ENCODE measurements around the gene CDKN2C.
A peak's percentile ranks its signal among the peaks of the same experiment; 100 is the strongest.

The CDKN2C gene

GRCh38 chr1:50966991-50967390 is 3.1 kb upstream of the CDKN2C start:
- no peak for DNase-seq (ENCODE audit: low read depth)

GRCh38 chr1:50967416-50968157 is 2.5 kb upstream of the CDKN2C start:
- DNase-seq (ENCODE audit: low read depth), result no peak

DNA sequence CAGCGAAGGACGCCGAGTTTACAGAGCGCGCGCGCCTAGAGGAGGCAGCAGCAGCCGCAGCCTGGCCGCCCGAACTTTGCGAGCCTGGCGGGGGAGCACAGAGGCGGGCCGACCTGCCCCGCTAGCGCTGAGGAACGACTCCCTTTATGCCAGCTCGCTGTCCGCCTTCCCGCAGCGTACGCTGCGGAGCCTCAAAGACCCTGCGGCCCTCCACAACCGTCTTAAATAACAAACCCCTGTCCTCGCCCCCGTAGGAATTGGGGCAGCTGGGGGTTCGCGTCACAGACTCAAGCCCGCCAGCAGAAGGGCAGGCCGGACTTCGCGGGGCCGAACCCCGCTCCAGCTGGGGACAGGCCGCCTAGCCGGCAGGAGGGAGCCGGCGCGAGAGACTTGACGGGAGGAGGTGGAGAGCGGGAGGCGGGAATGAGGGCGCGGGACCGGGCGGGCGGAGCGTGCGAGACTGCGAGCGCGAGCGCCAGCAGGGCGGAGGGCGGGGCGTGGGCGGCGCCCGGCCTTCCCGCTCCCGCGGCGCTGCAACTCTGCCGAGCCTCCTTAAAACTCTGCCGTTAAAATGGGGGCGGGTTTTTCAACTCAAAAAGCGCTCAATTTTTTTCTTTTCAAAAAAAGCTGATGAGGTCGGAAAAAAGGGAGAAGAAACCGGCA is 1.8 kb upstream of the CDKN2C start:
- DNase-seq (ENCODE audit: low read depth), result peak; percentile 75

DNA sequence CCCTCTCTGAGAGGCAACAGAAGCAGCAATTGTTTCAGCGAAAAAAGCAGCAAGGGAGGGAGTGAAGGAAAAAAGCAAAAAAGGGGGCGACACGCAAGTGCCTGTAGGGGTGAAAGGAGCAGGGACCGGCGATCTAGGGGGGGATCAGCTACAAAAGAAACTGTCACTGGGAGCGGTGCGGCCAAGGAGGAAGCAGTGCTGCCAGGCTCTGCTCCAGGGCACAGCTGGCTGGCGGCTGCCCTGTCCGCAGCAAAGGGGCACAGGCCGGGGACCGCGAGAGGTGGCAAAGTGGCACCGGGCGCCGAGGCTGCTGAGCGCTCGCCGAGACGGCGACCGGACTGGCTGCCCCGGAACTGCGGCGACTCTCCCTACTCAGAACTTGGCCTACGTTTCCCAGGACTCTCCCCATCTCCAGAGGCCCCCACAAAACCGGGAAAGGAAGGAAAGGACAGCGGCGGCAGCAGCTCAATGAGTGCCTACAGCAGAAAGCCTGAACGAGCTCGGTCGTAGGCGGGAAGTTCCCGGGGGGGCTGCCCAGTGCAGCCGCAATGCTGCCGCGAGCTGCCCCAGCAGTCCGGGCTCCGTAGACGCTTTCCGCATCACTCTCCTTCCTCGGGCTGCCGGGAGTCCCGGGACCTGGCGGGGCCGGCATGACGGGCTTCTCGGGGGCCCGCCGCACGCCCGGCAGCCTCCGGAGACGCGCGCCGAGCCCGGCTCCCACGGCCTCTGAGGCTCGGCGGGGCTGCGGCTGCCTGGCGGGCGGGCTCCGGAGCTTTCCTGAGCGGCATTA is 1.0 kb upstream of the CDKN2C start:
- peak; percentile 33 for DNase-seq (ENCODE audit: low read depth)

DNA sequence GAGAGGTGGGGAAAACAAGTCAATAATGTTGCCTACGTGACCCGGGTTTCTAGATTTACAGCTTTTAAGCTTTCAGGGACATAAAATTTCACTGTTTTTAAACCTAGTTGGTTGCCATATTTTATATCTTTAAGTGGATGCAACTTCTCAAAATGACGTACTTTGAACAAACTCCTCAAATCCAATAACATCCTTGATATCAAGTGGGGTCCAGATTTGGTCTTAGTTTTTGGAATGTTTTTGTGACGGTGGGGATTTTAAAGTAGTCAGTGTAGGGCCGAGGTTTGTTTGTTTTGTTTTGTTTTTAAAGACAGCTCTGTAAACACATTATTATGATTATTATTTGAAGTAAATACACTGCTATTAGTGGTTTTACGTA is 453 bp downstream of the CDKN2C start:
- no peak for DNase-seq (ENCODE audit: low read depth)

DNA sequence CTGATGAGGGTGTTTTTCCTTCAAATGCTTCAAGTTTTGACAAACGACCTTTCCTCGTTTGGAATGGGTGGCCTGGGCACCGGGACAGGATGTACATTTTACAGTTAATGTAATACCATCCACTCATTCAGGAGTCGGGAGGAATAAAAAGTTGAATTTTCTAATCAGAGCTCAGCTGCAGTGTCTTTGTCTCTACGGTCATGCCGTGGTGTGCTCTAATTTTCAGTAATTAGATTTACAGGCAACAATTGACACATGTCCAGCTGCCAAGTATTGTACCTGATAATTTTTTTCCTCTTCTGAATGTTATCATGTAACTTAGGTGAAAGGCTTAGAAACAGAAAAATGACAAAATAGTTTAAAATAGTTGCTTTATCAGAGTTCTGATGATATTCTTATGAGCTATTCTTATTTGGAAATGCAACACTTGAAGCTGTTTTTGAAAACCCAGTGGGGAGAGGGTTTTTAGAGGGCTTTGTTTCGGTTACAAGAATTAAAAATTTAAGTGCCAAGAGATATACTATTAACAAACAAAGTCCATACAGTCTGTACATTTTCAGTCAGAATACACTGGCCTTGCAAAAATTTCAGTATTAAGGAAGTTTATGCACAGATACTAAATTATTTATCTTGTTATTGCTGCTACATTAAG is 1.0 kb downstream of the CDKN2C start:
- no peak for DNase-seq (ENCODE audit: low read depth)

DNA sequence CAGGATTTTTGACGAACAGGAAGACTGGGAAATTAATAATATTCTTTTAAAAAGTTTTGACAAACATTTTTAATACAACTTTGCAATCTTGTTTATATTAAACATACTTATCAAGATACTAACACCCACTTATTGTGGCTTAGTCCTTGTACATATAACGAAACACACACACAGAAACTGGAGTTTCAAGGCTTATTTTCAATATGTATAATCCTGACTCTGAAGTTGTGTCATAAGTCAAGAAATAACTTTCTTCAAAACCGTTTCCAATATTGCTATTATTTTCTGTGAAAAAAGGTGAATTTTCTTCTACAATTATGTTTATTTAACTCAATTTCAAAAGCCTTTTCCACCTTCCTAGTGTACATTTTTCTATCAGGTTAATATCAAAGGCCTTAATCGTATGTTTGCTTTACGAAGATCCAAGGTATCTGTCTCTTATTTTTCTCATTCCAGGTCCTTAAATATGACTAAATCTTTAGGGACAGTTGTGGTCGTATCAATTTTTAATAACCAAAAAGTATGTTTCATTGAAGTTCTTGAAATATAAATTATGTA is 1.8 kb downstream of the CDKN2C start:
- no peak for DNase-seq (ENCODE audit: low read depth)

- DNase-seq (ENCODE audit: low read depth), result no peak
These were observed 2.7 kb downstream of the CDKN2C start for GRCh38 chr1:50972766-50973165.

- no peak for DNase-seq (ENCODE audit: low read depth)
These were observed 3.2 kb downstream of the CDKN2C start for GRCh38 chr1:50973255-50973654.

- no peak for DNase-seq (ENCODE audit: low read depth)
These were observed 4.0 kb downstream of the CDKN2C start for GRCh38 chr1:50973875-50974617.

DNA sequence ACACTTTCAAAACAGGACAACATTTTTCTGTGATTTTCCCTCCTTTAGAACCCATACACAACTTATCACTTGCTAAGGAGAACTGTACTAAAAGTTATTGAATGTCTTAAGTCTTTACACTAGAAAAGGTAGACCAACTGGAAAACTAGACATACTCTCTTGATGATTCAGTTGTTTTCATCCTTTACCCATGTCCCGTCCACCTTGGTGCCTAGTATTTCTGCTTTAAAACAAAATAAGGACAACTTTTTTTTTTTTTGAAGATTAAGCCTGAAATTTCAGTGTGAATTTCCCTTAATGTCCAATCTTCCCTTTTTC is 4.5 kb downstream of the CDKN2C start:
- DNase-seq (ENCODE audit: low read depth), result no peak

- DNase-seq (ENCODE audit: low read depth), result no peak
These were observed 5.4 kb downstream of the CDKN2C start for GRCh38 chr1:50975436-50975835.

DNA sequence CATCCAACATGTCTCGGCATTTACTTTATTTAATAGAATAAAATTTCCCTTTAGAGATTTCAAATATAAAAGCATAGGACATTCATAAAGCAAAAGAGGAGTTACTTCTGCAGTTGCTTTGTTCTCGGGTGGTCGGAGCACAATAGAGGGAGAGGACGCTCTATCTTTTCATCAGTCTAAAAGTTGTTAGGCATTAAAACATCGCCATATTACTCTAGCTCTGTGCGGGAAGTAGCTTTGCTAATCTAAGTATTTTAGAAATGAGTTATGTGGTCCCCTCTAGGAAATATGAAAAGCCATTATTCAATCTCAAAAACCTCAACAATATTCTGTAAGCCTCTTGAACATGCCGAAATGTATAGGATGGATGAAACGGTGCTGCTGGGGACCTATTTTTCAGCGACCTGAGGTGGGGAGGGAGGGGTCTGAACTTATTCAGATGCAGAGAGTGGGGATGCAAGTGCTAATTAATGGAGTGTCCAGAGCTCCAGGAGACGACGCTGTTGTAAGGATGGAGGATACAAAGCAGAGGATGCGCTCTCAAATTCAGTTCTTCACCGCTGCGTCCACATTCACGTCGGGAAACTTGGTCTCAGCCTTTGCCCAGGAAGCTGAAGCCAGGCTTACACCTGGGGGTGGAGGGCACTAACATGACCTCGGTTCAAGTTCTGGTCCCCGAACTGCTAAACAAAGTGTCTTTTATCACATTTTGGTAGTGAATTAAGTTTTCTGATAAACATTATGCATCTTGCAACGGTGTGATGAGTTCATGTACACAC is 6.3 kb downstream of the CDKN2C start:
- no peak for DNase-seq (ENCODE audit: low read depth)

GRCh38 chr1:50976890-50977574 is 7.0 kb downstream of the CDKN2C start:
- no peak for DNase-seq (ENCODE audit: low read depth)

GRCh38 chr1:50977575-50978143 is 7.6 kb downstream of the CDKN2C start:
- DNase-seq (ENCODE audit: low read depth), result peak; percentile 15

- peak; percentile 20 for DNase-seq (ENCODE audit: low read depth)
These were observed 8.3 kb downstream of the CDKN2C start for GRCh38 chr1:50978144-50978851.

DNA sequence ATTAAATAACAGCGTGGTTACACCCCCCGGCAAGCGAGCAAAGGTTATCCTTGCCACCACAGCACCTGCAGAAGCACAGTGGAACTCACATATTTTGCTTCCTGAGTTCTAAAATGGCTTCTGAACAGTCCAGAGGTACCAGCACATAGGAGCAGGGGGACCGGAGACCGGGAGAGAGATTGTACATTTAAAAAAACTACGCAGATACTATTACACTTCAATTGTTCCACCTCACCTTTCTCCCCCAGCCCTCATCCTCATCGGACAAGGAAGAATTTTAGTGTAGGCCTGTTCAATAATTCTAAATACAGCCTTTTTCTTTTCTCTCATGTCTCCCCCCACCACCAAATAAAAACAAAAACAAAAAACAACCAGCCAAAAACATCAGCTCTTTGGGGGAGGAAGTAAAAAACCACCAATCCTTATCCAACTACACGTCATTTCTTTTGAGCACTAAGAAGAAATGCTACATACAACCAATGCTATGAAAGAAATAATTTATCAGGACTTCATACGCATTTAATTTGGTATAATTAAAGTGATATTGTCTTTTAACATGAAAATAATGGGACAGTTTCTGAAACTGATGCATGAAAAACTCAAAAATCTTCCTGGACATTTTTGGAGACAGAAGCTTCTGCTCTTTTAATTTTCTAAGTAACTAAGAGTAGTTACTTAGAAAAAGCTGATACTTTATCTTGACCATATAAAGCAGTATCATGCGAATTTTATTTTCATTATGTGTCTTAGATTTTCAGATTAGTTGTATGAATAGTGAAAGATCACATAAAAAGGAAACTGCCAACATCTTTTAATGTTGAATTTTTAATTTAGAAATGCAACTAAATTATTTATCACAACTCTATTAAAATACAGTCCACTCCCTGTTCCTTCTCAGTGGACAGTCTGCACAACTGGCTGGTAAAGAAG is 9.1 kb downstream of the CDKN2C start:
- no peak for DNase-seq (ENCODE audit: low read depth)

DNA sequence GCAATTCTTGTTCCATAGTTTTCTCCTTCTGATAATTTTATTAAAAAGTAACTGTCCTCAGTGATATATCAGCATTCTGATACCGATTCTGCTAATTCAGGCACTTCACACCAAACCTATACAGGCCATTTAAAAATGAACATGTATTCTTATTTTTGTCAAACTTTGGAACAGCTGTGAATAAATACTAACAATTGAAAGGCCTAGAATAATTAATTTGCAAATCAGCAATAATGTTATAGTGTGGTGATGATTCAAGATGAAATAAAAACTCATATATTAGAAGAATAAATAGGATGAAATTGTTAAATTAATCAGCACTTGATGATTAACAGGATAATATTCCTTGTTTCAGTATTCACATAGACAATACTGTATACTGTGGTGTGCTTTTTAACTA is 9.9 kb downstream of the CDKN2C start:
- no peak for DNase-seq (ENCODE audit: low read depth)

All from activated T-cell treated with anti-CD3 and anti-CD28 coated beads for 48 hours (primary cell).